SW480 (cell line): ENCODE data around the gene ATRNL1.
A peak's percentile ranks its signal among the peaks of the same experiment; 100 is the strongest.

Experiments
- DNase-seq: peaks from one replicate; pipeline ENCODE4 v3.0.0-alpha.2; 2016; ENCODE audit warnings: low spot score

The ATRNL1 gene

DNA sequence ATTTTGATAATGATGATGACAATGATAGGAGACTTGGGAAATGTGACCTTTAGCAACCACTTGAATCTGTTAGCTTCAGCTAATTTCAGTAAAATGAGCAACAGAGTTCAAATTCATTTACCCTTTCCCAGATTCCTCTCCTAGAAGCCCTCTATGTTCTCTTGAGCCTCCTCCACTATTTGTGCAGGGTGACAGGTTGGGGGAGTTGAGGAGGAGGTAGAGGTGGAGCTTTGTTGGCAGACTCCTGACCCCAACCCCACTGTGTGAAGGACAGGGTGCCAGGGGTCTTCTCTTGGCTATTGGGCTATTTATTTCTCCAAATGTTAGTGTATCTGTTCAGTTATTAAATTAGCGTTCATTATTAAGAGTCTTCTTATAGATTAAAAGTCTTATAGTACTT is 757.5 kb downstream of the ATRNL1 start:
- no peak for DNase-seq

DNA sequence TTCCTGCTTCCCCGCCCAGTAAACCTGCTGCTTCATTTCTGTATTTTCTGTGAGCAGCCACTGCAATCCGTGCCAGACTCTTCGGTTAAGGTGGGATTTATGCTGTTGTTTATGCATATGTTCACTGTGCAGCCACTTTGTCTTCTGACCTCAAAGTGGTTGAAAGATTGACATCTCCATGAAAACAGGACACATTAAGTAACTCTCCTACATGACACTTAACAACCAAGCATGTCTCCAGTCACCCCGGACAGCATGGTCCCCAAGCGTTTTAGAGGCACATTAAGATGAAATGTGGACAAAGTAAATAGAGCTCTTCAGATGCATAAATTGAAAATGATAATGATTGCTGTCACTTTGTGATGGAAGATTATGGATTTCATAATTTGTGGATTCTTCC is 758.5 kb downstream of the ATRNL1 start:
- no peak for DNase-seq

DNA sequence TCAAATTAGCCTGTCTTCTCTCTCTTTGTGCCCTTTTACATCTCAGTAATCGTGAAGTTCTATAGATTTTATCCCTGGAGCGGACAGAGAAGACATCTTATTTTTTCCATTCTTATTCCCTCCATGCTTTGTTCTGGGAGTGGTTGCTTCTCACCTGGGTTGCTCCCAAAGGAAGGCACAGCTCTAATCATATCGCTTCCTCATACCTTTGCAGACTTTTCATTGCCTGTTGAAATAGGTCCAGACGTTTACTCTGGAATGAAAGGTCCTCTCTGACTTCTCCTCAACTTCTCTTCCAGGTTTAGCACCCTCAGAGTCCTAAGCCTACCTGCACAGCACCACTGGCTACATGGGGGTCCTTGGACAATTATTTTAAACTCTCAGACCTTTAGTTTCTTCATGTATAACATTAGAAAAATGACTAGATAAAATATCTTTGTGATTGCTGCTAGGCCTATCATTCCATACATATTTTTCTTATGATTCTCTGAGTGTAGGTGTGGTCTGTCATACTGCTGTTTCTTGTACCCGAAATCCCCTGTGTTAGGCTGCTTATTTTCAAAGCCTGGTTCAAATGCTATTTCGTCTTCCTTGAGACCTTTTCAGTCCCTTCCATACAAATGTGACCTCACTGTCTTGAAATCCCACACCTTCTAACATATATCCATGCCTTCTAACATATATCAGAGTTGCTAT is 761.7 kb downstream of the ATRNL1 start:
- DNase-seq: no peak

DNA sequence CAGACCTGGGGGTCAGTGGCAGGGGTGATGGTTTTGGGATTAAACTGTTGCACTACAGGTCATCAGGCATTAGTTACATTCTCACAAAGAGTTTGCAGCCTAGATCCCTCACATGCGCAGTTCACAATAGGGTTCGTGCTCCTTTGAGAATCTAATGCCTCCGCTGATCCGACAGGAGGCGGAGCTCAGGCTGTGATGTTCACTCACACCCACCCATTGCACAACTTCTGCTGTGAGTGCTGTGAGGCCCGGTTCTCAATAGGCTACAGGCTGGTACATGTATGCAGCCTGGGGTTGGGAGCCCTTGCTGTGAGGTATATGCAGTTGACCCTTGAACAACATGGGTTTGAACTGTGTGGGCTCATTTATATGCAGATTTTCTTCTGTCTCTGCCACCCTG is 763.4 kb downstream of the ATRNL1 start:
- no peak for DNase-seq

DNA sequence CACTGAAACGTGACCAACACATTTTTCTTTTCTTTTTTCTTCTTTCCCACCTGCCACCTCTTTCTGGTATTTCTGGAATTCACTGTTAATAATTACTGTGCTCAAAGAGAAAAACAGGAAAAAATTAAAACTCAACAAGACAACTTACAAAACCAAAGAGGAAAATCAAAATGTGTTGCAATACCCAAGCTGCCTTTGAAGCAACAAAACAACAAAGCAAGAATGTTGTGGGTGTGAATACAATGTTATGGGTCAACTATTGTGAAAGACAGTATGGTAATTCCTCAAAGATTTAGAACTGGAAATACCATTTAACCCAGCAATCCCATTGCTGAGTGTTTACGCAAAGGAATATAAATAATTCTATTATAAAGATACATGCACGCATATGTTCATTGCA is 764.7 kb downstream of the ATRNL1 start:
- DNase-seq: peak; percentile 12

DNA sequence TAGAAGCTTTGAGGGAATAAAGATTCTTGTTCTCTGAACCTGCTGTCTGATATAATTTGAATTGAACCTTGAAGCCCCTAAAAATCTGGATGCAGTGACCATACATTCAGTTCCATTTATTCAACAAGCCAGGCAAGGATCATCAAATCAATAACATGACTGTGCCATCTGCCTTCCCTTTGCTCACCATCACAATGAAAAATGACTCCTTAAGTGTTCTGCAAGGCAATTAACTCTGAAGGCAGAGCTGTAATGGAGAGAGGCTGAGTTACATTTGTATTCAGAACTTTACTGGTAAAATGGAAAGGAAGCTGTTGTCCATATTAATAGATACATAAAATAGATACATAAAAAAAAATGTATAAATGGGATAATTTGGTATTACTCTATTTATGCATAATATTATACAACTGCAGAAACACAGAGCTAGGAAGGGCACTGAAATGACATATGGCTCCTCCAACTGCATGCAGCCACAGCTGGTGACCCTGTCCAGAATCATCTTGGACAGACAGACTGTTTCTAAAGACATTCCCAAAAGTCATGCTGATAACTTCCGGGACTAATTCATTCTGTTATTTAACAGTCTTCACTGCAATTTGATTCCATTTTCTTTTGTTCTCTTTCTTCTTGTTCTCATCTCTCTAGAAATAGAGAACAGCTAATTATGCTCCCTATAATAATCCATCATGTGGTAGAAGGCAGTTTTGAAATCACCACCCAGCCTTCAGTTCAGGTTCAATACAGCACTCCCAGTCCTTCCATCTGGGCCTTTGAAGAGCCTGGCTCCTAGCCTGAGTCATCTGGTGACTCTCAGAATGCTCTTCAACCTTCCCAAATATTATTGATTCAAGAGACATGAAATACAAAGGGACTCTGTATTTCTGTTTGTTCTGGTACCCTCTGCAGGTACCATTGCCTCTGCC is 767.3 kb downstream of the ATRNL1 start:
- DNase-seq: no peak

DNA sequence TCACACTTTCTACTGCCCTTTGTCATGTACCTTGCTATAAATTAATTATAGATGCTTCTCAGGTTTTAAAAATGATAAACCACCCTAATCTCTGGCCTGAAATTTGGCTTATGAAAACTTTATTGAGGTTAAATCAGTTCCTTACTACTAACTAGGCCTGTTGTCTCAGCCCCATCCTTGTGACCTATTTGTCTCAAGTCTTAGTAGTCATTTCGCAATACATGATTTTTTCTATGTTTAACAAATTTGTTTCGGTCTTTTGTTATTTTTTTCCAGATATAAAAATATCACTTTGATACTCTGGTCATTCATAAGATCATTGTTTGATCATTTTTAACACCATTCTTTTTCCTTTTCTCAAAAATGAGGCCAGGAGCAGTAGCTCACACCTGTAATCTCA is 768.3 kb downstream of the ATRNL1 start:
- DNase-seq: no peak

DNA sequence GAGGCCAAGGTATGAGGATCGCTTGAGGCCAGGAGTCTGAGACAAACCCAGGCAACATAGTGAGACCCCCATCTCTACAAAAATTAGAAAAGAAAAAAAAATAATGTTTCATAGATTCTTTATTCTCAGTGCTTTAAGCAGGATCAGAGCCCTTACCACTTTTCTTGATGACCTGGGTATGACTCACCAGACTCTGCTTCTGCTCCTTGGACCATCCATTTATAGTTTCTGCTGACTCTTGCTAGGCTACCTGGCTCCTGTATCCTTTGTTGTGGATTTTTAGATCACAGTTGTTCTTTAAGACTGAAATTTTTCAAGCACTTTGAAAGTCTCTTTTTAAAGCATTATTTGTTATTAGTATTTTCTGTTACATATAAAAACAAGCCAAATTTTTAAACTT is 768.7 kb downstream of the ATRNL1 start:
- DNase-seq: no peak

DNA sequence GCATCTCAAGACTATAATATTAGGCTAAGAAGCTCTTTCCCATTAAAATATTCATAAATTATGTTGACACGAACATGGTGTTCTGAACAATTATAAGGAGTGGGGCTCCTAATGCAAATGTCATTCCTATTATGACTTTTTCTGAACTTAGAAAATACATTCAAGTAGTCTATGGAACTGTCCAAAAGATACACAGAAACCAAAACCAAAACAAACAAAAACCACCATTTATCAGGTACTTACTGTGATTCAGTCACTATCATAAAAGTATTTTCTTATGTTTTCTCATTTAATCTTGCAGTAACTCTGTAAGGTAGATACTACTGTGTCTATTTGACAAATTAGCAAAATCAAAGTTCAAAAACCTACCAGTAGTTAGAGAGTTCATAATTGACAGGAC is 773.0 kb downstream of the ATRNL1 start:
- DNase-seq: no peak

DNA sequence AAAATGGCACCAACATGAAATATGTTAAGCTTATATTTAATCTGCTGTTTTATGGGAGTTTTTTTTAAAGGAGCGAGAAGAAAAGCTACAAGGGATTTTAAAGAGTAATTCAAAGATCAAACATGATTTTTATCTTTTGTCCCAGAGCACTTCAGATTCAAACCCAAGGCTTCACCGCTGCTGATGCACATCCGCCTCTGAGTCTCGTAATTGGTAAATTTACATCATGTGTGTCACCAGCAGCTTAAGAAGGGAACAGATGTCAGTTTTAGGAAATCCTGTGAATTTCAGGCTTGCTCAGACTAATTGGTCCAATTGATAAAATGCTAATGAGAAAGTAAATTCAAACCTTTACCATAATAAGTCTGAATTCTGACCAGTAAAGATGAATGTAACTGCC is 773.5 kb downstream of the ATRNL1 start:
- no peak for DNase-seq

DNA sequence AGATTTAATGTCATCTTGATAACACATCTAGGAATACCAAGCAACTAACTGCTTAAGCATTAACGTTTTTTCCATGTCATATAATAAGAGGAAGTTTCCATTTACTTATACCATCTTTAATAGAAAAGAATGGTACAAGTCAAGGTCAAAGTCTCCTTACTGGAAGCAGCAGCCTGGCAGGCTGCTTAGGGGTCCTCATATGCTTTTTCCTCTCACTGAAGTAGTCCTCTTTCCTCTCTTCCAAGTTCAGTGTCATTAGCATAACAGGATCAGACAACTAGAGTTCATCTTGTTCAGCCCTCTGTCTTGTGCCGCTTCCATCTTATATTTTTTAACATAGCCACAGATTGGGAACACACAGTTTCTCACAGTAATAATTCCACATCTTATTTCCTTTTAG is 774.1 kb downstream of the ATRNL1 start:
- DNase-seq: no peak

DNA sequence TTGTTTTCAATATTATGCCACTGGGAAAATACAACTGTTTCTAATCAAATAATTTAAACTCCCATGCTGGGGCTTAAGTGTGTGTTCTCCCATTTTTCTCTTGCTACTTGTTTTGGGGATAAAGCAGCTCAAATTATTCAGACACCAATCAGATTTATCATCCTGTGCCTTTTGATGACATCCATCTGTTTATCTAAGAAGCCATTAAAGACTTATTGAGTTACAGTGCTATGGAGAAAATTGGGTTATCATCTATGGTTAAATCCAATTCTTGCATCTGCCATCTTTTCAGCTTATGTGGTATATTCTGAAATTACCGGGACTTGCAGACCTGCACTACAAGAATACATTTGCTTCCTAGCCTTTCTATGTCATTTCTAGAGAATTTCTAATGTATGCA is 778.7 kb downstream of the ATRNL1 start:
- DNase-seq: no peak

DNA sequence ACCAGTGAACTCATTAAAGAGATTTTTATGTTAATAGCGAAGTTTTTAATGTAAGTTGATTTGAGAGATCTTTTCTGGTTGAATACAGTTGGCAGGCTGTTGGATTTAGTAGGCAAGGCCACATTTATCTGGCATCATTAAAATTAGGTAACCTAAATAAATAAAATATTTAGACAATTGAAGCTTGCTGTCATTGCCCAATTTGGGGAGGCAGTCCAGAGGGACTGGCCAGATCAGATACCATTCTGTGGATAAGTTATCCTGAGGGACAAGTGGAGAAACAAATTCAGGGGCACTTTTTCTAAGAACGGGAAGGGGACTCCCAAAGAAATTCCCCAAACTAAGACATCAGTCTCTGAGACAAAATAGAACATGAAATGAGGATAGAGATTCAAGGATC is 782.0 kb downstream of the ATRNL1 start:
- DNase-seq: no peak

DNA sequence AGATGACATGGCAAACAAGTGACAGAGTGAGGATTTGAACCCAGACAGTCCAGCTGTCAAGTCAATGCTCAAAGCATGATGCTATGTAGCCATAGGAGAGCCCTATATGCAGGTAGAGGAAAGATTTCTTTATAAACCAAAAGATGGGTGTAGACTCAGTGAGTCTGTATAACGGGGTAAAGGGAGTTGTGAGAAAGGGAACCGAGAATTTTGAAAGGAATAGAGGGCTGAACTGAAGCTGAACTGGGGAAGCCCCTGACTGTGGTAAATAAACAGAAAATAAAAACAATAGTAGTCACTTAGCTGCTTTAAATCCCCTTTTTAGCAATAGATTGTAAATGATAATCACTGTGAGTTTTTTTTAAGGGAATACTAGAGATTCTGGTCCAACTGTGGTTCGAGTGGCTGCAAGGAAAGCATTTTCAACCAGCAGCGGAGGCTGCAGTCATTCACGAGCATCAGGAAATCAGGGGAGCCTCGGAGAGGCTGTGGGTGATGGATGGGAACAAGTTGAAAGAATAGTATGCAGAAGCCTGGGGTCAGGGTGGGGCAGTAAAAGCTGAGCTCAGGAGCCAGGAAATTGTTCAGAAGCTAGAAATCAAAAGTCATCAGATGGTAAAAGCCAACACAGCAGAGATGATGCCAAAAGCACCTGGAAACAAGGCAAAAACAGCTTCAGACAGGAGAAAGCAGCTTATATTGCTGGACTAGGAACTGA is 786.4 kb downstream of the ATRNL1 start:
- no peak for DNase-seq

DNA sequence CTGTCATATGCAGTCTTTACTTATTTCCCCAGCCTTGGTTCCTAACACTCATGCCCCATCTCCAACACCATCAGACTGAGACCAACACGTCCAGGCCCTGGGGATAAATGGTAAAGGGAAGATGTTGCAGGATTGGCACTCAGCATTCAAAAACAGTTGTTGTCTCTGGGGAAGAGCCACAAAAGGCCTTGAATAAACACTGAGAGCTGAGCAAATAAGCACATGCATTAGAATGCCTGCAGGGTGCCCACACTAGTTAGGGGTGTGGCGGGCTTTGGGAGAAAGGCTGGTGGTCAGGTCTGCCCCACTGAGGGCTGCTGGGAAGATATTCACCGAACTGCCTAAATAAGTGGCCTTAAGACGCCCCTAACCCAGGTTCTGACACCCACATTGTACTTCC is 788.9 kb downstream of the ATRNL1 start:
- no peak for DNase-seq

DNA sequence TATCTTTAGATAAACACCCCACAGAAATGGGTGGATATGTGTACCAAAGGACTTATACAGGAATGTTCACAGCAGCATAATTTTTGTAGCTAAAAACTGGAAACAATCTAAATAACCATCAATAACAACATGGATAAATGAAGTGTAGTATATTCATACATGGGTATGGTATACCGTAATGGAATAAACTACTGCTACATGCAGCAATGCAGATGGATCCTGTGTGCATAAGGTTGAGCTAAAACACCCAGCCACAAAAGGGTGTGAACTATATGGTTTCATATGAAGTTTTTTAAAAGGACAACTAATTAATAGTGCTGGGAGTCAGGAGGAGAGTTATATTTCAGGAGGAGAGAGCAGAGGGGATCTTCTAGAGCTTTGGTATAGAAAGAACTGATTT is 790.2 kb downstream of the ATRNL1 start:
- no peak for DNase-seq

DNA sequence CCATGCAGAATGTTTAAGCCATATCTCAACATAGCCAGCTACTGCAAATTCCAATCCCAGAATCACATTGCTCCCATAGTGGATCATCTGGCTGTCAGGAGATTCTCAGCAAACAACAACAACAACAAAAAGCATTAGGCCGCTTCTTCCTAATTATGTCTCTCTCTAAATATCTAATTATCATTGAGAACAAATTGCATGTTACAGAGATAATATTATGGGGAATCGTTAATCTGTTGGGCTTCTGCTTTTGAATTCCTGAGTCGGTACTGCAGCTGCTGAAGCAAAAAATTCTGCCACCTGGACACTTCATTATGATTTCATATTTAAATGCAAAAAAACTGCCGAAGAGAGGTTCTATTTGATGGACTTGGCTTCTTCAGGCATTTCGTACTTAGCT is 791.2 kb downstream of the ATRNL1 start:
- DNase-seq: no peak

DNA sequence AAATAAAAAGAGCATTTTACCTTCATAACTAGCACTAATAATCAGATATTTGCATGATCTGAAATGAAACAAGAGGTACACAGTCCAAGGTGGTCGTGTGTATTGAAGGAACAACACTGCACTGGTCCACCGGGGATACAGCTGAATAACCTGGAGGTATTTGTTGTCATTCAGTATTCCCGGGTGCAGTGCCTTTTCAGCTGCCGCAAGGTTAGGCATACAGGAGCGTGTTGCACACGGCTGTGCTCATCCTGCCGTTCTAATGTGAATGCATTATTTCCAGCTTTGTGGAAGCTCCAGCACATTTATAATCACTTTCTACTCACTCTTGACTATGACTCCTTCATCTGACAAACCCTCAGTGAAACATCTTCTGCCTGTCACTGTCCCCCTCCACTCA is 802.0 kb downstream of the ATRNL1 start:
- no peak for DNase-seq

DNA sequence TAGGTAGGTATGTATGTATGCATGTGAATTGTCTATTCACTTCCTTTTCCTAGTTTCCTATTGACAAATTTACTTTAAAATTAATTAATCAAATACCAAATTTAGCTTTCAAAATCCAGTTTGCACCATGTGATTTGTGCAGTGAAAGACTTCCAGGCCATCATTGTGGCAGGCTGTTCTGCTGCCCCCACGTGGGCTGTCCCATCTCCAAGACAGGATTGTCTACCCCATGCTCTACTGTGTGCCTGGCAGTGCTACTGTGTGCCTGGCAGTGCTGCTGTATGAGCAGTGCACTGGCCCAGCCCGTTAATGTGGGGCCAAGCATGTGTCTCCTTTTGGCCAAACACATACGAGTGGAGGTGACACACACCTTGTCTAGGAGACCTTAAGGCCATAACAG is 805.1 kb downstream of the ATRNL1 start:
- no peak for DNase-seq

DNA sequence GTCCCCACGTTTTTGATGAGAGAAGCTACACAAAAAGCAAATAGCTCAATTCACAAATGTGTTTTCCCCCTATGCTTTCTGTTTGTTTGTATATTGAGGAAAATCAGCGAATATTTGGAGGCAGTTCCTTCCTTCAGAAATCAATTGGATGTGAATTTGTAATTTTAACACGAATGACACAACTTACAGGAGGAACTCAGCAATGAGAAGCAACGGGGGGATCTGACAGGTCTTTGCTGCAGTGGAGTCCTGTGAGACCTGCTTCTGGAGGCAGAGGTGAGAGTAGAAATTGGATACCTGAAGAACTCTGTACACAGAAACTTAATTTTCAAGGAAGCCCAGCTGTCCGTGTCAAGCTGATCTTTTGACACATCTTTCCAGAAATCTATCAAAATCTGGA is 809.4 kb downstream of the ATRNL1 start:
- no peak for DNase-seq

DNA sequence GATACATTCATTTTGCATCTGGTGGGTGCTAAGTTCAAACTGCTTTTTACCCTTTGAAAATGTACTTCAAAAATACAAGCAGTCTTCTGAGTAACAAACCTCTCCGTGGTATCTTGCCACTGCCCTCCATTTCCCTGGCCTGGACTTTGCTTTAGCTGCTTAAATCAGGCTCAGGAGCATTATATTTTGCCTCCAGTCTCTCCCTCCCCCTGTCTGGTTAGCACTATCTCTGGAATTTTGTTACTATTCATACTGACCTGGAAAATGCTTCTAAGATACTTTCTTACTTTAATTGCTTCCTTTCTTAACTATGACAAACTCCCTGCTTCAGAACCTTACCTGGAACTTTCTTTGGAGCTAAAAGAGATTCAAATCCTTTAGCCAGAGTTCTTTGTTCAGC is 810.0 kb downstream of the ATRNL1 start:
- no peak for DNase-seq

DNA sequence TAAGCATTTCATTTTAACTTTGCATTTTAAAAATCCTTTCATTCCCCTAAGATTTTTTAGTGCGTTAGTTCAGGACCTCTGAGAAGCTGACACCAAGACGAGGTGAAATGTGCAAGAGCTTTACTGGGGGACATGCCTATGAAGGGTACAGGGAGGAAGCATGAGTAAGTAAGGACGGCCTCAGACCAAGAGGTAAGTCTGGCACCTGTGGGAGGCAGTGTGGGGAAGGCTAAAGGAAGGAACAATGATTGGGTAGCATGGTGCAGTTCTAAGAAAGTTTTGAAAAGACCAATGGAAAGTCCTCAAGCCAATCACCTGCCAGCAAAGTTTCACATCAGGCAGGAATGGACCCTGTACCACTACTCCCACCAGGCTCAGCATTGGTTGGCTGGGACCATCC is 810.7 kb downstream of the ATRNL1 start:
- DNase-seq: no peak

DNA sequence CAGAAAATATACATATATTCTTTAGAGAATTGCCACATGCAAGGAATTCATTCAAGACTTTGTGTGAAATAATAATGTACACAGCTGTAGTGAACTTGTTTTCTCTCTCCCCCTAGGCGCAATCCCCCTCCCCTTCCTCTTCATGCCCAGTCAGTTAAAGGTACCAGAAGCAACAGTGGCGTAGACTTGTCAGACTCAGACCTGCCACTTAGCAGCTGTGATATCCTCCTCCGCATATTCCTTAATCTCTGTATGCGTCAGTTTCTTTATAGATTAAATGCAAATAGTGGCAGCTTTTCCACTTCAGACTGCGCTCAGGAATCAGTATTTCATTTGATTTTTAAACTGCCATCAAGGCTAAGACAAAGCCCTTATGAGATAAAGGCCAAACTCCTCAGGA is 815.9 kb downstream of the ATRNL1 start:
- DNase-seq: no peak
